Measurements from ENCODE around the gene DENND1B. TPM values are rescaled to one million over a fixed set of nuclear protein-coding genes. Genes with fewer than 3 reads are reported as not detected.

Gene DENND1B
- total and polyA plus RNA-seq, 2 donors (not counting 1 experiment from before 2014, with no cell fraction given), result 5.5 to 8.4 TPM

- Histone ChIP-seq H3K79me2 (ENCODE audit: control insufficient read depth, insufficient read depth, low read length) (no peaks in the 10 kb centered on the region), H2AFZ (ENCODE audit: low read length) (no peak overlapping the region), H3K9me3 (ENCODE audit: control insufficient read depth, insufficient read depth, low read depth, low read length) (no peaks in the 10 kb centered on the region), H4K20me1 (ENCODE audit: control insufficient read depth, extremely low read depth, insufficient read depth, low read length) (no peaks in the 10 kb centered on the region), H3K9ac (ENCODE audit: insufficient read depth, low read length) (no peak overlapping the region), H3K27ac (ENCODE audit: insufficient read depth, low read length) (no peak overlapping the region), H3K36me3 (ENCODE audit: control insufficient read depth, insufficient read depth, low read length) (no peaks in the 10 kb centered on the region), H3K4me1 (ENCODE audit: control insufficient read depth, extremely low read depth, insufficient read depth, low read length) (peaks cover 7% of the 10 kb centered on the region), H3K4me3 (replicated peaks in 1 of 4; ENCODE audit: control extremely low read depth in 1 of 4, insufficient read depth in 1 of 4, low read depth in 3 of 4, low read length in 4 of 4) (no peak overlapping the region), H3K4me2 (ENCODE audit: extremely low read depth, insufficient read depth, low read length) (no peak overlapping the region), H3K27me3 (ENCODE audit: control insufficient read depth, insufficient read depth, low read length) (no peaks in the 10 kb centered on the region)
- TF ChIP-seq CTCF (conservative IDR thresholded peaks at IDR 0.05 in 1 of 2, IDR thresholded peaks at IDR 0.05 in 1 of 2; ENCODE audit: low read depth in 1 of 2, low read length in 2 of 2) (no peak), EZH2 (IDR thresholded peaks at IDR 0.05; ENCODE audit: low read length, missing control alignments) (no peak)
- no peak for DNase-seq (ENCODE audit: low read depth in 2 of 2)
These were observed 25.3 kb upstream of the DENND1B start for GRCh38 chr1:197800379-197801110.

- no peaks in the 10 kb centered on the region for H3K27me3 ChIP-seq (ENCODE audit: control insufficient read depth, insufficient read depth, low read length)
- H4K20me1 ChIP-seq (ENCODE audit: control insufficient read depth, extremely low read depth, insufficient read depth, low read length), result no peaks in the 10 kb centered on the region
- H3K4me2 ChIP-seq (ENCODE audit: extremely low read depth, insufficient read depth, low read length), result no peak overlapping the region
- H3K4me1 ChIP-seq (ENCODE audit: control insufficient read depth, extremely low read depth, insufficient read depth, low read length), result peaks cover 7% of the 10 kb centered on the region
- TF ChIP-seq CTCF (conservative IDR thresholded peaks at IDR 0.05 in 1 of 2, IDR thresholded peaks at IDR 0.05 in 1 of 2; ENCODE audit: low read depth in 1 of 2, low read length in 2 of 2) (no peak), EZH2 (IDR thresholded peaks at IDR 0.05; ENCODE audit: low read length, missing control alignments) (no peak)
- H3K4me3 ChIP-seq (replicated peaks in 1 of 4; ENCODE audit: control extremely low read depth in 1 of 4, insufficient read depth in 1 of 4, low read depth in 3 of 4, low read length in 4 of 4), result no peak overlapping the region
- no peaks in the 10 kb centered on the region for H3K9me3 ChIP-seq (ENCODE audit: control insufficient read depth, insufficient read depth, low read depth, low read length)
- peak; percentile 62 to 91 for DNase-seq (ENCODE audit: low read depth in 2 of 2)
- H2AFZ ChIP-seq (ENCODE audit: low read length), result peak overlapping the region; percentile 84
- no peak overlapping the region for H3K9ac ChIP-seq (ENCODE audit: insufficient read depth, low read length)
- no peaks in the 10 kb centered on the region for H3K36me3 ChIP-seq (ENCODE audit: control insufficient read depth, insufficient read depth, low read length)
- H3K27ac ChIP-seq (ENCODE audit: insufficient read depth, low read length), result no peak overlapping the region
- H3K79me2 ChIP-seq (ENCODE audit: control insufficient read depth, insufficient read depth, low read length), result no peaks in the 10 kb centered on the region
These were observed 24.0 kb upstream of the DENND1B start for GRCh38 chr1:197799271-197799670.

- Histone ChIP-seq H3K9me3 (ENCODE audit: control insufficient read depth, insufficient read depth, low read depth, low read length) (no peaks in the 10 kb centered on the region), H3K4me1 (ENCODE audit: control insufficient read depth, extremely low read depth, insufficient read depth, low read length) (peaks cover 7% of the 10 kb centered on the region), H2AFZ (ENCODE audit: low read length) (peak overlapping the region; percentile 5), H3K4me2 (ENCODE audit: extremely low read depth, insufficient read depth, low read length) (no peak overlapping the region), H3K27me3 (ENCODE audit: control insufficient read depth, insufficient read depth, low read length) (no peaks in the 10 kb centered on the region), H3K36me3 (ENCODE audit: control insufficient read depth, insufficient read depth, low read length) (no peaks in the 10 kb centered on the region), H3K79me2 (ENCODE audit: control insufficient read depth, insufficient read depth, low read length) (no peaks in the 10 kb centered on the region), H4K20me1 (ENCODE audit: control insufficient read depth, extremely low read depth, insufficient read depth, low read length) (no peaks in the 10 kb centered on the region), H3K9ac (ENCODE audit: insufficient read depth, low read length) (no peak overlapping the region), H3K27ac (ENCODE audit: insufficient read depth, low read length) (no peak overlapping the region), H3K4me3 (replicated peaks in 1 of 4; ENCODE audit: control extremely low read depth in 1 of 4, insufficient read depth in 1 of 4, low read depth in 3 of 4, low read length in 4 of 4) (no peak overlapping the region)
- DNase-seq (ENCODE audit: low read depth in 2 of 2), result no peak
- TF ChIP-seq CTCF (conservative IDR thresholded peaks at IDR 0.05 in 1 of 2, IDR thresholded peaks at IDR 0.05 in 1 of 2; ENCODE audit: low read depth in 1 of 2, low read length in 2 of 2) (no peak), EZH2 (IDR thresholded peaks at IDR 0.05; ENCODE audit: low read length, missing control alignments) (no peak)
These were observed 23.2 kb upstream of the DENND1B start for GRCh38 chr1:197798492-197798891.

Data from fibroblast of lung (primary cell).